ENCODE results near the gene BHLHE23. TPM values are rescaled to one million over a fixed set of nuclear protein-coding genes. Genes with fewer than 3 reads are reported as not detected.

BHLHE23 gene
- total and polyA plus RNA-seq, 5 donors from 2014 or later = not detected

- Histone ChIP-seq H3K36me3 (ENCODE audit: control insufficient read depth, insufficient read depth, low read length) (no peaks in the 10 kb centered on the region), H3K27ac (ENCODE audit: insufficient read depth, low read length, poor library complexity, severe bottlenecking) (no peak overlapping the region), H3K9me3 (ENCODE audit: control insufficient read depth in 2 of 2, low read length in 2 of 2) (peaks cover 11% of the 10 kb centered on the region in 2 experiments), H3K27me3 (ENCODE audit: control insufficient read depth, insufficient read depth, low read length) (peaks cover 24% of the 10 kb centered on the region), H3K4me1 (ENCODE audit: control insufficient read depth, insufficient read depth, low read length, poor library complexity, severe bottlenecking) (peaks cover 49% of the 10 kb centered on the region), H3K4me3 (ENCODE audit: low read depth, low read length) (no peak overlapping the region)
- Mint-ChIP-seq H3K4me1 (peaks cover 4 to 44% (median 7%) of the 10 kb centered on the region in 4 donors), H3K27me3 (peaks cover 76% of the 10 kb centered on the region), H3K36me3 (peaks cover 4% of the 10 kb centered on the region), H3K9me3 (peaks cover 0 to 10% (median 1%) of the 10 kb centered on the region in 7 donors), H3K27ac (no peak overlapping the region), H3K4me3 (peak overlapping the region in 2 of 4 donors; percentile 50 to 54)
- no peak for DNase-seq
- ATAC-seq (ENCODE audit: low read depth in 2 of 2) = no peak
Observed at GRCh38 chr20:63008541-63009044, 1.8 kb upstream of the BHLHE23 start.

- Histone ChIP-seq H3K27me3 (ENCODE audit: control insufficient read depth, insufficient read depth, low read length) (peaks cover 21% of the 10 kb centered on the region), H3K9me3 (ENCODE audit: control insufficient read depth in 2 of 2, low read length in 2 of 2) (peaks cover 3 to 4% of the 10 kb centered on the region in 2 experiments), H3K4me1 (ENCODE audit: control insufficient read depth, insufficient read depth, low read length, poor library complexity, severe bottlenecking) (peaks cover 49% of the 10 kb centered on the region), H3K27ac (ENCODE audit: insufficient read depth, low read length, poor library complexity, severe bottlenecking) (no peak overlapping the region), H3K36me3 (ENCODE audit: control insufficient read depth, insufficient read depth, low read length) (no peaks in the 10 kb centered on the region), H3K4me3 (ENCODE audit: low read depth, low read length) (no peak overlapping the region)
- H3K4me1 Mint-ChIP-seq = peaks cover 4 to 44% (median 7%) of the 10 kb centered on the region in 4 donors
- DNase-seq (no peak), ATAC-seq (ENCODE audit: low read depth in 2 of 2) (no peak)
- peaks cover 0 to 3% (median under 1%) of the 10 kb centered on the region in 7 donors for H3K9me3 Mint-ChIP-seq
- no peaks in the 10 kb centered on the region for H3K36me3 Mint-ChIP-seq
- H3K4me3 Mint-ChIP-seq = peak overlapping the region in 2 of 4 donors; percentile 35 to 65
- no peak overlapping the region for H3K27ac Mint-ChIP-seq
- H3K27me3 Mint-ChIP-seq = peaks cover 76% of the 10 kb centered on the region
Observed at GRCh38 chr20:63007646-63008488, 1.1 kb upstream of the BHLHE23 start.

GRCh38 chr20:63007360-63007645, 539 bp upstream of the BHLHE23 start:
- H3K4me3 Mint-ChIP-seq = no peak overlapping the region

GRCh38 chr20:63005862-63006539, 763 bp downstream of the BHLHE23 start:
- no peaks in the 10 kb centered on the region for H3K36me3 ChIP-seq (ENCODE audit: control insufficient read depth, insufficient read depth, low read length)
- Mint-ChIP-seq H3K4me3 (peak overlapping the region in 1 of 4 donors; percentile 26), H3K4me1 (peaks cover 4 to 40% (median 6%) of the 10 kb centered on the region in 4 donors), H3K27me3 (peaks cover 73% of the 10 kb centered on the region), H3K9me3 (peaks cover 0 to 3% (median 0%) of the 10 kb centered on the region in 7 donors), H3K36me3 (no peaks in the 10 kb centered on the region), H3K27ac (no peak overlapping the region)
- no peak overlapping the region for H3K27ac ChIP-seq (ENCODE audit: insufficient read depth, low read length, poor library complexity, severe bottlenecking)
- peaks cover 19% of the 10 kb centered on the region for H3K27me3 ChIP-seq (ENCODE audit: control insufficient read depth, insufficient read depth, low read length)
- H3K9me3 ChIP-seq (ENCODE audit: control insufficient read depth in 2 of 2, low read length in 2 of 2) = no peaks in the 10 kb centered on the region
- ATAC-seq (ENCODE audit: low read depth in 2 of 2) = no peak
- peaks cover 49% of the 10 kb centered on the region for H3K4me1 ChIP-seq (ENCODE audit: control insufficient read depth, insufficient read depth, low read length, poor library complexity, severe bottlenecking)
- DNase-seq = peak in 1 of 3 donors; percentile 27
- no peak overlapping the region for H3K4me3 ChIP-seq (ENCODE audit: low read depth, low read length)

More at GRCh38 chr20:63007360-63007645, 539 bp upstream of the BHLHE23 start:
- H3K36me3 ChIP-seq (ENCODE audit: control insufficient read depth, insufficient read depth, low read length) = no peaks in the 10 kb centered on the region
- DNase-seq (no peak), ATAC-seq (ENCODE audit: low read depth in 2 of 2) (no peak)
- Mint-ChIP-seq H3K4me1 (peaks cover 4 to 44% (median 7%) of the 10 kb centered on the region in 4 donors), H3K27ac (no peak overlapping the region), H3K9me3 (peaks cover 0 to 3% (median 0%) of the 10 kb centered on the region in 7 donors), H3K36me3 (no peaks in the 10 kb centered on the region), H3K27me3 (peaks cover 76% of the 10 kb centered on the region)
- H3K27me3 ChIP-seq (ENCODE audit: control insufficient read depth, insufficient read depth, low read length) = peaks cover 24% of the 10 kb centered on the region
- H3K4me3 ChIP-seq (ENCODE audit: low read depth, low read length) = no peak overlapping the region
- no peak overlapping the region for H3K27ac ChIP-seq (ENCODE audit: insufficient read depth, low read length, poor library complexity, severe bottlenecking)
- H3K9me3 ChIP-seq (ENCODE audit: control insufficient read depth in 2 of 2, low read length in 2 of 2) = no peaks in the 10 kb centered on the region
- H3K4me1 ChIP-seq (ENCODE audit: control insufficient read depth, insufficient read depth, low read length, poor library complexity, severe bottlenecking) = peaks cover 49% of the 10 kb centered on the region

GRCh38 chr20:63005365-63005861, 1.4 kb downstream of the BHLHE23 start:
- Mint-ChIP-seq H3K27ac (no peak overlapping the region), H3K4me1 (peaks cover 3 to 36% (median 5%) of the 10 kb centered on the region in 4 donors), H3K4me3 (peak overlapping the region in 1 of 4 donors; percentile 26), H3K36me3 (no peaks in the 10 kb centered on the region), H3K9me3 (peaks cover 0 to 1% (median 0%) of the 10 kb centered on the region in 7 donors), H3K27me3 (peaks cover 73% of the 10 kb centered on the region)
- no peaks in the 10 kb centered on the region for H3K9me3 ChIP-seq (ENCODE audit: control insufficient read depth in 2 of 2, low read length in 2 of 2)
- no peak overlapping the region for H3K27ac ChIP-seq (ENCODE audit: insufficient read depth, low read length, poor library complexity, severe bottlenecking)
- no peak for ATAC-seq (ENCODE audit: low read depth in 2 of 2)
- peaks cover 21% of the 10 kb centered on the region for H3K27me3 ChIP-seq (ENCODE audit: control insufficient read depth, insufficient read depth, low read length)
- no peak overlapping the region for H3K4me3 ChIP-seq (ENCODE audit: low read depth, low read length)
- H3K36me3 ChIP-seq (ENCODE audit: control insufficient read depth, insufficient read depth, low read length) = no peaks in the 10 kb centered on the region
- no peak for DNase-seq
- peaks cover 48% of the 10 kb centered on the region for H3K4me1 ChIP-seq (ENCODE audit: control insufficient read depth, insufficient read depth, low read length, poor library complexity, severe bottlenecking)

GRCh38 chr20:63004607-63005364, 2.0 kb downstream of the BHLHE23 start:
- no peak overlapping the region for H3K27ac ChIP-seq (ENCODE audit: insufficient read depth, low read length, poor library complexity, severe bottlenecking)
- Mint-ChIP-seq H3K36me3 (no peaks in the 10 kb centered on the region), H3K27ac (no peak overlapping the region), H3K4me3 (peak overlapping the region in 1 of 4 donors; percentile 46), H3K27me3 (peaks cover 73% of the 10 kb centered on the region), H3K4me1 (peaks cover 0 to 30% (median 3%) of the 10 kb centered on the region in 4 donors), H3K9me3 (peaks cover 0 to 1% (median 0%) of the 10 kb centered on the region in 7 donors)
- ATAC-seq (ENCODE audit: low read depth in 2 of 2) (no peak), DNase-seq (no peak)
- H3K4me3 ChIP-seq (ENCODE audit: low read depth, low read length) = no peak overlapping the region
- peaks cover 21% of the 10 kb centered on the region for H3K27me3 ChIP-seq (ENCODE audit: control insufficient read depth, insufficient read depth, low read length)
- peaks cover 42% of the 10 kb centered on the region for H3K4me1 ChIP-seq (ENCODE audit: control insufficient read depth, insufficient read depth, low read length, poor library complexity, severe bottlenecking)
- no peaks in the 10 kb centered on the region for H3K36me3 ChIP-seq (ENCODE audit: control insufficient read depth, insufficient read depth, low read length)
- H3K9me3 ChIP-seq (ENCODE audit: control insufficient read depth in 2 of 2, low read length in 2 of 2) = no peaks in the 10 kb centered on the region

- Mint-ChIP-seq H3K4me3 (no peak overlapping the region), H3K27ac (peak overlapping the region in 1 of 3 donors; percentile 33), H3K9me3 (peaks cover 0 to 1% (median 0%) of the 10 kb centered on the region in 7 donors), H3K27me3 (peaks cover 72% of the 10 kb centered on the region), H3K4me1 (peaks cover 0 to 21% (median 2%) of the 10 kb centered on the region in 4 donors), H3K36me3 (no peaks in the 10 kb centered on the region)
- no peak overlapping the region for H3K4me3 ChIP-seq (ENCODE audit: low read depth, low read length)
- no peaks in the 10 kb centered on the region for H3K36me3 ChIP-seq (ENCODE audit: control insufficient read depth, insufficient read depth, low read length)
- ATAC-seq (ENCODE audit: low read depth in 2 of 2) (no peak), DNase-seq (no peak)
- peaks cover 29% of the 10 kb centered on the region for H3K4me1 ChIP-seq (ENCODE audit: control insufficient read depth, insufficient read depth, low read length, poor library complexity, severe bottlenecking)
- peaks cover 21% of the 10 kb centered on the region for H3K27me3 ChIP-seq (ENCODE audit: control insufficient read depth, insufficient read depth, low read length)
- no peaks in the 10 kb centered on the region for H3K9me3 ChIP-seq (ENCODE audit: control insufficient read depth in 2 of 2, low read length in 2 of 2)
- H3K27ac ChIP-seq (ENCODE audit: insufficient read depth, low read length, poor library complexity, severe bottlenecking) = no peak overlapping the region
Observed at GRCh38 chr20:63003546-63003945, 3.2 kb downstream of the BHLHE23 start.
